LNCAP (cell line): ENCODE results near the gene UQCR10.

ENCODE experiments used
- CTCF ChIP-seq: fragments of 450-650 bp; IDR thresholded peaks from 2 replicates; pipeline ENCODE4 v1.5.1; 2017; ENCODE audit warnings: mild to moderate bottlenecking

Gene UQCR10

GRCh38 chr22:29722587-29722986 is 44.6 kb upstream of the UQCR10 start:
- TF ChIP-seq CTCF, result no peak

- no peak for TF ChIP-seq CTCF
These were observed 43.4 kb upstream of the UQCR10 start for GRCh38 chr22:29723766-29724165.

- no peak for TF ChIP-seq CTCF
These were observed 42.3 kb upstream of the UQCR10 start for GRCh38 chr22:29724843-29725242.

DNA sequence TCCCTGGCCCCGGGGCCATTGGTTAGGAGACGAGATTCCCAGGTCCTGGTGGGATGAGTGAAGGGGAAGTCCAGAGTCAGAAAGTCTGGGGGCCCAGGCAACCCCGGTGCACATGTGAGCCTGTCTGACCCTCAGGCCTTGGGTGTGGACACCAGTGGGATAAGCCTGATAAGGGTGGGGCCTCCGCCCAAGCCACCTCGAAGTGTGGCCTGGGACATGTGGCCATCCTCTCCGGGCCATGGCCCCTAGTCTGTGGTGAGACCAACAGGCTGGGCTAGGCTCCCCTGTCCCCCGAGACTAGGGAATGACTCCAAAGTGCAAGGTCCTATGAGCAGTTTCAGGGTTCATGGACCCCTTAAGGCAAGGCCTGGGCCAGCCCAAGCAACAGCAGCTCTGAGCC is 41.1 kb upstream of the UQCR10 start:
- TF ChIP-seq CTCF, result no peak

- TF ChIP-seq CTCF, result no peak
These were observed 40.5 kb upstream of the UQCR10 start for GRCh38 chr22:29726512-29727130.

DNA sequence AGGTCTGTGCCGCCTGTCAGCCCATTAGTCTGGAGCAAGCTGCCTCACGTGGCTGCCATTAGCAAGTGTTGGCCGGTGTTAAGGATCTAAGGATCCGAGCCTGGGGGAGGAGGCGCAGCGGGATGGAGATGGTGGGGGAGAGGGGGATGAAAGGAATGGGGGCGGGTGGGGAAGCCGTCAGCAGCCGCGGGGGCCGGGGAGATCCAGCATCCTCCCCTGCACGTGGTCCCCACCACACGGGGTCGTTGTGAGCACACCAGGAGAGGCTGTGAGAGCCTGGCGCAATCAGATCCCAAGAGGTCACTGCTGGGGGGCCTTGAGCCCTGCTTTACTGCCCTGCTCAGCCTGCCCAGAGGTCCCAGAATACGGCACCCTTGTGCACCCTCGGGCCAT is 40.0 kb upstream of the UQCR10 start:
- no peak for TF ChIP-seq CTCF

GRCh38 chr22:29729161-29729560 is 38.0 kb upstream of the UQCR10 start:
- no peak for TF ChIP-seq CTCF
